Esophagus squamous epithelium (tissue), 4 donors: Measurements from ENCODE around the gene TBC1D26.
"Not testable (repeated sequence)": the region's sequence is repeated elsewhere in the genome, so short reads cannot be mapped to it uniquely, and the experiment has no call there.

Source experiments
- POLR2A ChIP-seq, 4 donors: fragments of 450-650 bp; IDR thresholded peaks; one replicate each; pipeline ENCODE4 v1.6.1; 2017; ENCODE audit warnings: antibody characterized with exemption in 4 of 4, mild to moderate bottlenecking in 4 of 4, moderate library complexity in 3 of 4
- TF ChIP-seq, protein P1 (sequence below), 6 experiments: fragments of 450-650 bp in 4 of 6; fragments of 200-600 bp in 2 of 6; sonication (generic) in 2 of 6; IDR thresholded peaks; one replicate each; pipeline ENCODE4 v1.5.1; 2016 to 2019; ENCODE audit warnings: antibody characterized with exemption in 6 of 6, mild to moderate bottlenecking in 4 of 6, moderate library complexity in 4 of 6

DNA sequence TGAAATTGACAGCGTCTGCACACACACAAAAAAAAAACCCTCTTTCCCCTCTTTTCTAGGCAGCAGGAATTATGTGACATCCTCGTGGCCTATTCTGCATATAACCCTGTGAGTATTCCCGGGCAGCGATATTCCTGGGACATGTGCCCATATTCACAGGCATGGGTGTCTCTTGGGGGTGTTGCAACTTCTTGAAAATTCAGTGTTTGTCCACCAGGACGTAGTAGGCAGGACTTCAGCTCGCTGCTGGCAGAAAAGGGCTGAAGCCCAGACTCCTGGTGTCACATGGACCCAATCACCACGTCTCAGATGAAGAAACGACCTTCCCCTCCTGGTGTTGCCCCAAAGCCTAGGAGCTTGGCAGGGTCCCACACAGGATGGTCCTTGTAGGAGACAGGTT, 8.0 kb downstream of the TBC1D26 start:
- TF ChIP-seq, protein P1, sequence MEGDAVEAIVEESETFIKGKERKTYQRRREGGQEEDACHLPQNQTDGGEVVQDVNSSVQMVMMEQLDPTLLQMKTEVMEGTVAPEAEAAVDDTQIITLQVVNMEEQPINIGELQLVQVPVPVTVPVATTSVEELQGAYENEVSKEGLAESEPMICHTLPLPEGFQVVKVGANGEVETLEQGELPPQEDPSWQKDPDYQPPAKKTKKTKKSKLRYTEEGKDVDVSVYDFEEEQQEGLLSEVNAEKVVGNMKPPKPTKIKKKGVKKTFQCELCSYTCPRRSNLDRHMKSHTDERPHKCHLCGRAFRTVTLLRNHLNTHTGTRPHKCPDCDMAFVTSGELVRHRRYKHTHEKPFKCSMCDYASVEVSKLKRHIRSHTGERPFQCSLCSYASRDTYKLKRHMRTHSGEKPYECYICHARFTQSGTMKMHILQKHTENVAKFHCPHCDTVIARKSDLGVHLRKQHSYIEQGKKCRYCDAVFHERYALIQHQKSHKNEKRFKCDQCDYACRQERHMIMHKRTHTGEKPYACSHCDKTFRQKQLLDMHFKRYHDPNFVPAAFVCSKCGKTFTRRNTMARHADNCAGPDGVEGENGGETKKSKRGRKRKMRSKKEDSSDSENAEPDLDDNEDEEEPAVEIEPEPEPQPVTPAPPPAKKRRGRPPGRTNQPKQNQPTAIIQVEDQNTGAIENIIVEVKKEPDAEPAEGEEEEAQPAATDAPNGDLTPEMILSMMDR (IDR thresholded peaks at IDR 0.05) = not testable (repeated sequence)
- not testable (repeated sequence) for TF ChIP-seq POLR2A (IDR thresholded peaks at IDR 0.05)
